Osteoblast (primary cell): Measurements from ENCODE around the gene SKIC8. TPM values are rescaled to one million over a fixed set of nuclear protein-coding genes. Genes with fewer than 3 reads are reported as not detected.

ENCODE experiments used
- DNase-seq: peaks from one replicate; pipeline ENCODE4 v3.0.0; 2011; ENCODE audit warnings: low spot score, mixed read lengths; ENCODE audit not compliant: insufficient read length; ENCODE audit errors: missing footprints
- H2AFZ ChIP-seq: 2 replicates; pipeline ENCODE4 v1.6.0; 2011; ENCODE audit warnings: mild to moderate bottlenecking, low read length
- H3K27ac ChIP-seq: 2 replicates; pipeline ENCODE4 v1.5.1; 2011; ENCODE audit warnings: mild to moderate bottlenecking, low read depth, low read length, moderate library complexity
- H3K27me3 ChIP-seq: 2 replicates; pipeline ENCODE4 v1.6.0; 2012; ENCODE audit warnings: mild to moderate bottlenecking, control low read depth, inconsistent platforms, low read length, moderate library complexity; ENCODE audit not compliant: insufficient read depth
- H3K36me3 ChIP-seq: 2 replicates; pipeline ENCODE4 v1.5.1; 2011; ENCODE audit warnings: mild to moderate bottlenecking, low read length, control low read depth, moderate library complexity; ENCODE audit not compliant: insufficient read depth
- H3K4me1 ChIP-seq: 2 replicates; pipeline ENCODE4 v1.5.1; 2011; ENCODE audit warnings: mild to moderate bottlenecking, low read length, control low read depth, moderate library complexity; ENCODE audit not compliant: insufficient read depth
- H3K4me2 ChIP-seq: 2 replicates; pipeline ENCODE4 v1.6.0; 2011; ENCODE audit warnings: mild to moderate bottlenecking, low read length; ENCODE audit not compliant: insufficient read depth
- H3K4me3 ChIP-seq: fragments of 200-600 bp; sonication (generic); 3 replicates; pipeline ENCODE4 v1.5.1; 2012; ENCODE audit warnings: mild to moderate bottlenecking, low read length, inconsistent platforms; ENCODE audit not compliant: insufficient read depth
- H3K79me2 ChIP-seq: 2 replicates; pipeline ENCODE4 v1.6.0; 2012; ENCODE audit warnings: mild to moderate bottlenecking, low read length, control low read depth, inconsistent platforms; ENCODE audit not compliant: insufficient read depth
- H3K9me3 ChIP-seq: 2 replicates; pipeline ENCODE4 v1.5.1; 2011; ENCODE audit warnings: low read depth, low read length, control low read depth
- H4K20me1 ChIP-seq: 2 replicates; pipeline ENCODE4 v1.6.0; 2012; ENCODE audit warnings: mild to moderate bottlenecking, low read length, control low read depth; ENCODE audit not compliant: insufficient read depth
- total RNA-seq: library from RNA; depleted of rRNA; stranded (reverse); fragments of >200 nt; gene quantifications from 2 replicates; pipeline ENCODE4 v1.2.3, GENCODE V29; 2012
- TF ChIP-seq, protein P1 (sequence below): IDR thresholded peaks from 2 replicates; pipeline ENCODE4 v1.5.1; 2011; ENCODE audit warnings: mild to moderate bottlenecking, low read depth, low read length, moderate library complexity; ENCODE audit errors: extremely low read depth

The SKIC8 gene
- total RNA-seq, 1 donor: 62.6 TPM

DNA sequence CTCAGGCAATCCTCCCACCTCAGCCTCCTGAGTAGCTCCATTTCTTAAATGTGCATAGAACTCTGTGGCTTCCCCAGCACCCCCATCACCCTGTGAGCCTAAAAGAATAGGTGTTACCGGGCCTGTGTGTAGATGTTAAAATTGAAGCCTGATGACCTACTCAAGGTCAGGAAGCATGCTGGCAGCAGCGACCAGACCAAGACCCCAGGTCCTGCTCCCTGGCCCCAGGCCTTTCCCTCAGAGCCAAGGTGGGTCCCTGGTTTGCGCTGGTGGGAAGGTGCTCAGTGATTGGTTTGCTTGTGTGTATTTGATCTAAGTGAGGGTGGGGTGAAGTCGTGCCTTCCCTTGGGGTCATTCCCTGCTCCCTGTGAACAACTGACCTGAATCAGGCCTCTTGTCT lies 22.4 kb upstream of the SKIC8 start:
- Histone ChIP-seq H3K36me3 (no peaks in the 10 kb centered on the region), H4K20me1 (no peaks in the 10 kb centered on the region), H3K4me2 (no peak overlapping the region), H3K4me1 (no peaks in the 10 kb centered on the region), H3K79me2 (no peaks in the 10 kb centered on the region), H3K27me3 (peaks cover 3% of the 10 kb centered on the region), H3K27ac (no peak overlapping the region), H2AFZ (peak overlapping the region; percentile 28), H3K4me3 (no peak overlapping the region), H3K9me3 (no peaks in the 10 kb centered on the region)
- DNase-seq: peak; percentile 65
- TF ChIP-seq, protein P1, sequence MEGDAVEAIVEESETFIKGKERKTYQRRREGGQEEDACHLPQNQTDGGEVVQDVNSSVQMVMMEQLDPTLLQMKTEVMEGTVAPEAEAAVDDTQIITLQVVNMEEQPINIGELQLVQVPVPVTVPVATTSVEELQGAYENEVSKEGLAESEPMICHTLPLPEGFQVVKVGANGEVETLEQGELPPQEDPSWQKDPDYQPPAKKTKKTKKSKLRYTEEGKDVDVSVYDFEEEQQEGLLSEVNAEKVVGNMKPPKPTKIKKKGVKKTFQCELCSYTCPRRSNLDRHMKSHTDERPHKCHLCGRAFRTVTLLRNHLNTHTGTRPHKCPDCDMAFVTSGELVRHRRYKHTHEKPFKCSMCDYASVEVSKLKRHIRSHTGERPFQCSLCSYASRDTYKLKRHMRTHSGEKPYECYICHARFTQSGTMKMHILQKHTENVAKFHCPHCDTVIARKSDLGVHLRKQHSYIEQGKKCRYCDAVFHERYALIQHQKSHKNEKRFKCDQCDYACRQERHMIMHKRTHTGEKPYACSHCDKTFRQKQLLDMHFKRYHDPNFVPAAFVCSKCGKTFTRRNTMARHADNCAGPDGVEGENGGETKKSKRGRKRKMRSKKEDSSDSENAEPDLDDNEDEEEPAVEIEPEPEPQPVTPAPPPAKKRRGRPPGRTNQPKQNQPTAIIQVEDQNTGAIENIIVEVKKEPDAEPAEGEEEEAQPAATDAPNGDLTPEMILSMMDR: no peak

DNA sequence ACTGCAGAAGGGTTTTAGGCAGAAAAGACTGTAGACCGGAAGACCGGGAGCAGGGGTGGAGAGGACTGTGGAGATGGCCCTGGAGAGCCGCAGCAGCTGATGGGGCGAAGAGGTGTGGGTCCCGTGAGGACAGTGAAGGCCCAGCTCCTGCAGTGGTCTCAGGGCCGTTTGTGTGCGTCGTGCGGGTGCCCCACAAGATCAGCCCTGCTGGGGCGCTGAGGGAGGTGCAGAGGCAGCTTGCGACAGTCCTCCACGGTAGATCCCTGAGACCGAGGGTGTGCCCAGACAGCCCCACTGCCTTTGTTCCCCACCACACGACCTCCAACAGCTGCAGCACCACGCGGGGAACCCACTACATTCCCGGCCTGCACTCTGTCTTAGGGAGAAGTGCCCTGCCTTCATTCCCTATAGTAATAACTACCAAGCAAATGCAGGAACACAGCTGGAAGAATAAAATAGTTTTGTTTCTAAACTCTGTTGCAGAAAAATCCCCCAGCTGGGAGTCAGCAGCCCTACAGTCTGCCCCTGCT lies 21.7 kb upstream of the SKIC8 start:
- Histone ChIP-seq H2AFZ (no peak overlapping the region), H3K4me1 (no peaks in the 10 kb centered on the region), H3K27me3 (peaks cover 3% of the 10 kb centered on the region), H3K79me2 (no peaks in the 10 kb centered on the region), H3K27ac (no peak overlapping the region), H4K20me1 (no peaks in the 10 kb centered on the region), H3K4me3 (no peak overlapping the region), H3K9me3 (no peaks in the 10 kb centered on the region), H3K36me3 (no peaks in the 10 kb centered on the region), H3K4me2 (no peak overlapping the region)
- DNase-seq: peak; percentile 44
- TF ChIP-seq, protein P1: no peak

DNA sequence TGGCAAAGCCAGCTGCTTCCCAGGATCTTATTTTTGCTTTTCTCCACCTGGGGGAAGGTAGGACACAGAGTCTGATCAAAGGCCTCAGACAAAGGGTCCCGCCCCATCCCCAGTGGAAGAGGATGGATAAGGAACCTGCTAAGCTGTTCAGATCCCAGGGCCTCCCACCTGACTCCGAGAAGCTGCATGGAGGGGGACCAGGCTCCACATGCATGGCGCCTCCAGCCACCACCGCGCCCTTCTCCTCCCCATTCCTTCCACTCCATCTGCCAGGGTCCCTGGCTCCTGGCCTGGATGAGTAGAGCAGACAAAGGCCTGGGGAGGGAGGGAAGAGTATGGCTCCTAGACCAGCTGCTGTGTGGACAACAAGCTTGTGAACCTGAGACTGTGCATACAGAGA lies 20.8 kb upstream of the SKIC8 start:
- H3K4me2 ChIP-seq: no peak overlapping the region
- no peaks in the 10 kb centered on the region for H3K4me1 ChIP-seq
- H2AFZ ChIP-seq: no peak overlapping the region
- no peaks in the 10 kb centered on the region for H3K27me3 ChIP-seq
- no peak overlapping the region for H3K4me3 ChIP-seq
- no peak overlapping the region for H3K27ac ChIP-seq
- H3K79me2 ChIP-seq: no peaks in the 10 kb centered on the region
- peak; percentile 53 for DNase-seq
- no peaks in the 10 kb centered on the region for H4K20me1 ChIP-seq
- TF ChIP-seq, protein P1: no peak
- H3K36me3 ChIP-seq: no peaks in the 10 kb centered on the region
- no peaks in the 10 kb centered on the region for H3K9me3 ChIP-seq

DNA sequence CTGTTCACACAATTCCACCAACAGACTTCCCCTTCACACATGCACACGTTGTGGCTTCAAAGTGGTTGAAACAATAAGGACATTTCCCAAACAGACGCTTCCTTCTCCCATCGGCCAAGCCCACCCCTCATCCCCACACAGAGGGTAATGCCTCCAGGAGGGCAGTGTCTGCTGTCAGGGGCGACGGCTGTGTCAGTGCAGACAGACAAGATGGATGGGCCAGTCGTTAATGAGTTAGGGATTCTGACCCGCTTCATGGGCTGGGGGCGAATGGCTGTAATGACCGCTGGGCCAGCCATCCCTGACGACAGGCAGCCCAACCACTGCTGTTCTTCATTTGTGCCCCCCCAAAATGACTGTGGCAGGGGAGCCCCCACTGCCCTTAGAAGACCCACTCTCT lies 20.2 kb upstream of the SKIC8 start:
- H3K27me3 ChIP-seq: no peaks in the 10 kb centered on the region
- H3K9me3 ChIP-seq: no peaks in the 10 kb centered on the region
- TF ChIP-seq, protein P1: no peak
- no peak overlapping the region for H2AFZ ChIP-seq
- no peak overlapping the region for H3K27ac ChIP-seq
- no peaks in the 10 kb centered on the region for H3K79me2 ChIP-seq
- H3K4me1 ChIP-seq: no peaks in the 10 kb centered on the region
- H3K4me3 ChIP-seq: no peak overlapping the region
- no peak overlapping the region for H3K4me2 ChIP-seq
- no peaks in the 10 kb centered on the region for H3K36me3 ChIP-seq
- H4K20me1 ChIP-seq: no peaks in the 10 kb centered on the region
- DNase-seq: no peak
